Naive thymus-derived CD4-positive, alpha-beta T cell (primary cell): ENCODE data around the gene NFX1. TPM values are rescaled to one million over a fixed set of nuclear protein-coding genes. Genes with fewer than 3 reads are reported as not detected.

Experiments used
- ATAC-seq: fragments of 150-1000 bp; cut with Tn5 transposase; 2 replicates; pipeline ENCODE4 v1.10.0; 2021; ENCODE audit warnings: mild to moderate bottlenecking, moderate library complexity
- CTCF ChIA-PET: fragments of 350-600 bp; sonication (Branson Sonifier 250); formaldehyde crosslinking; loops from one replicate; lab custom pipeline; 2021; ENCODE audit warnings: antibody characterized with exemption; lab: Charles Lee
- POLR2A ChIA-PET: fragments of 350-600 bp; sonication (Branson Sonifier 250); formaldehyde crosslinking; loops from one replicate; lab custom pipeline; 2021; ENCODE audit warnings: antibody characterized with exemption, inconsistent platforms; lab: Charles Lee
- DNase-seq, 9 donors: peaks; one replicate each; pipeline versions ENCODE4 v3.0.0 to v3.0.0-alpha.2; 2020 to 2022; ENCODE audit warnings: mixed read lengths in 1 of 9
- H3K27ac ChIP-seq: one replicate; pipeline ENCODE4 v1.7.0; 2013; ENCODE audit warnings: mild to moderate bottlenecking, low read depth, low read length, moderate library complexity
- H3K27me3 ChIP-seq, 2 donors: one replicate each; pipeline ENCODE4 v1.7.0; 2013; ENCODE audit warnings: low read length in 2 of 2, mild to moderate bottlenecking in 2 of 2, moderate library complexity in 2 of 2; ENCODE audit not compliant: control insufficient read depth in 2 of 2, insufficient read depth in 2 of 2
- H3K36me3 ChIP-seq, 3 experiments: 1 replicate in 2 of 3; 2 replicates in 1 of 3; pipeline ENCODE4 v1.7.0; 2013; ENCODE audit warnings: low read length in 3 of 3, mild to moderate bottlenecking in 3 of 3, moderate library complexity in 1 of 3; ENCODE audit not compliant: insufficient read depth in 3 of 3, control insufficient read depth in 2 of 3
- H3K4me1 ChIP-seq, 2 donors: one replicate each; pipeline ENCODE4 v1.7.0; 2013; ENCODE audit warnings: low read length in 2 of 2, mild to moderate bottlenecking in 2 of 2, moderate library complexity in 1 of 2; ENCODE audit not compliant: control insufficient read depth in 2 of 2, insufficient read depth in 2 of 2
- H3K4me3 ChIP-seq: 2 replicates; pipeline ENCODE4 v1.7.0; 2013; ENCODE audit warnings: mild to moderate bottlenecking, low read length
- H3K9me3 ChIP-seq, 3 experiments: 1 replicate in 2 of 3; 2 replicates in 1 of 3; pipeline ENCODE4 v1.7.0; 2013; ENCODE audit warnings: low read length in 3 of 3; ENCODE audit not compliant: control insufficient read depth in 2 of 3
- H3K27ac Mint-ChIP-seq, 9 donors: one replicate each; pipeline ENCODE4 v1.8.0; 2020 to 2022; ENCODE audit warnings: mixed read lengths in 9 of 9, mild to moderate bottlenecking in 8 of 9, moderate library complexity in 5 of 9, inconsistent platforms in 2 of 9
- H3K27me3 Mint-ChIP-seq, 5 donors: one replicate each; pipeline ENCODE4 v1.8.0; 2021 to 2022; ENCODE audit warnings: mixed read lengths in 5 of 5, mild to moderate bottlenecking in 1 of 5
- H3K36me3 Mint-ChIP-seq, 5 donors: one replicate each; pipeline ENCODE4 v1.8.0; 2020 to 2022; ENCODE audit warnings: mixed read lengths in 5 of 5, mild to moderate bottlenecking in 3 of 5, inconsistent platforms in 1 of 5
- H3K4me1 Mint-ChIP-seq, 7 donors: one replicate each; pipeline ENCODE4 v1.8.0; 2020 to 2022; ENCODE audit warnings: mixed read lengths in 7 of 7, mild to moderate bottlenecking in 3 of 7, inconsistent platforms in 1 of 7
- H3K4me3 Mint-ChIP-seq, 10 donors: one replicate each; pipeline ENCODE4 v1.8.0; 2020 to 2022; ENCODE audit warnings: mild to moderate bottlenecking in 10 of 10, mixed read lengths in 10 of 10, moderate library complexity in 6 of 10, inconsistent platforms in 2 of 10
- H3K9me3 Mint-ChIP-seq, 11 donors: one replicate each; pipeline ENCODE4 v1.8.0; 2020 to 2022; ENCODE audit warnings: mixed read lengths in 11 of 11, mild to moderate bottlenecking in 4 of 11, inconsistent platforms in 1 of 11, moderate library complexity in 1 of 11
- intact Hi-C, 2 donors: fragments of 100-400 bp; cut with micrococcal nuclease; formaldehyde crosslinking; loops; one replicate each; pipeline ENCODE4 v1.15.1; 2023
- polyA plus RNA-seq, 2 donors: library from polyadenylated mRNA; unstranded; fragments of 300-500 nt; fragmentation: Illumina TruSeq; gene quantifications; one replicate each; pipeline ENCODE4 v1.2.3, GENCODE V29; 2021
- total RNA-seq, 6 experiments: library from RNA in 5 of 6; stranded (reverse) in 5 of 6; gene quantifications; 1 replicate in 5 of 6; 2 replicates in 1 of 6; pipeline ENCODE4 v1.2.3 and lab custom pipeline; 2021 to 2026

The NFX1 gene
- total and polyA plus RNA-seq, 7 experiments from 2014 or later = 30.1 to 65.4 (median 43.6) TPM

GRCh38 chr9:33264473-33265177 lies 25.7 kb upstream of the NFX1 start, which contains the start of the genes BAG1 and CHMP5:
Gene BAG1 (minus strand): TSS chr9:33264708.
Gene CHMP5 (plus strand): TSS chr9:33265049. CDS start chr9:33265079, 30 bp downstream.
- H3K27me3 Mint-ChIP-seq = peaks cover 0 to 2% (median 0%) of the 10 kb centered on the region in 5 donors
- intact Hi-C loops = loop anchor here (1.0 to 10.0 kb wide), 16 partner anchors 26 to 1258 kb away; partner anchors contain the start of genes APTX (in 2 of the 2), DNAJA1 (in 2 of the 2), NFX1 (in 2 of the 2) and NOL6 (in 2 of the 2)
- H3K9me3 Mint-ChIP-seq = no peaks in the 10 kb centered on the region
- peaks cover 36 to 66% (median 55%) of the 10 kb centered on the region in 7 donors for H3K4me1 Mint-ChIP-seq
- H3K36me3 Mint-ChIP-seq = peaks cover 10 to 38% (median 13%) of the 10 kb centered on the region in 5 donors
- POLR2A ChIA-PET = interaction anchor here (0.6 to 3.8 kb wide), 9 partner anchors 10 to 691 kb away, joined by 3 to 29 read pairs (median 4); partner anchors contain the start of genes DNAJA1, NFX1 and SMU1
- ATAC-seq (peak; percentile 99), DNase-seq (peak; percentile 98 to 100 (median 100))
- H3K27ac ChIP-seq = peak within 1 kb of the TSS; percentile 88
- peak within 1 kb of the TSS; percentile 84 to 99 (median 97) for H3K27ac Mint-ChIP-seq
- peak within 1 kb of the TSS; percentile 95 for H3K4me3 ChIP-seq
- CTCF ChIA-PET = interaction anchor here (0.9 to 1.8 kb wide), 4 partner anchors 22 to 212 kb away, joined by 3 to 6 read pairs (median 4); partner anchors contain the start of gene NFX1
- peaks cover 8 to 59% (median 14%) of the 10 kb centered on the region in 3 experiments for H3K36me3 ChIP-seq
- peak within 1 kb of the TSS; percentile 82 to 98 (median 92) for H3K4me3 Mint-ChIP-seq
- H3K9me3 ChIP-seq = no peaks in the 10 kb centered on the region
- no peaks in the 10 kb centered on the region for H3K27me3 ChIP-seq
- peaks cover 15 to 34% of the 10 kb centered on the region in 2 donors for H3K4me1 ChIP-seq

GRCh38 chr9:33265211-33265865 lies 25.0 kb upstream of the NFX1 start:
- Mint-ChIP-seq H3K27ac (peak overlapping the region; percentile 84 to 99 (median 97)), H3K27me3 (peaks cover 0 to 2% (median 0%) of the 10 kb centered on the region in 5 donors), H3K4me1 (peaks cover 36 to 61% (median 52%) of the 10 kb centered on the region in 7 donors), H3K36me3 (peaks cover 7 to 34% (median 16%) of the 10 kb centered on the region in 5 donors), H3K4me3 (peak overlapping the region; percentile 82 to 95 (median 90)), H3K9me3 (no peaks in the 10 kb centered on the region)
- POLR2A ChIA-PET = interaction anchor here (0.7 to 3.8 kb wide), 7 partner anchors 9 to 240 kb away, joined by 3 to 29 read pairs (median 4); partner anchors contain the start of genes DNAJA1 and NFX1
- H3K36me3 ChIP-seq = peaks cover 4 to 59% (median 7%) of the 10 kb centered on the region in 3 experiments
- CTCF ChIA-PET = interaction anchor here (0.8 to 1.8 kb wide), 4 partner anchors 18 to 211 kb away, joined by 3 to 6 read pairs (median 5); partner anchors contain the start of gene NFX1
- H3K4me1 ChIP-seq = peaks cover 15 to 34% of the 10 kb centered on the region in 2 donors
- H3K9me3 ChIP-seq = no peaks in the 10 kb centered on the region
- peak overlapping the region; percentile 95 for H3K4me3 ChIP-seq
- DNase-seq (peak in 1 of 9 donors; percentile 12), ATAC-seq (no peak)
- H3K27ac ChIP-seq = peak overlapping the region; percentile 88
- no peaks in the 10 kb centered on the region for H3K27me3 ChIP-seq
- intact Hi-C loops = loop anchor here in 1 of 2 donors (2.0 to 10.0 kb wide), 3 partner anchors 209 to 881 kb away; partner anchors contain the start of genes ACO1, APTX and NOL6

- Mint-ChIP-seq H3K27me3 (peaks cover 0 to 2% (median 0%) of the 10 kb centered on the region in 5 donors), H3K9me3 (no peaks in the 10 kb centered on the region), H3K4me1 (peaks cover 33 to 70% (median 55%) of the 10 kb centered on the region in 7 donors), H3K27ac (peak overlapping the region; percentile 2 to 98 (median 35)), H3K36me3 (peaks cover 4 to 40% (median 18%) of the 10 kb centered on the region in 5 donors), H3K4me3 (peak overlapping the region in 7 of 10 donors; percentile 2 to 95 (median 38))
- POLR2A ChIA-PET = interaction anchor here (0.6 to 2.4 kb wide), 3 partner anchors 20 to 190 kb away, joined by 3 to 7 read pairs (median 4); partner anchors contain the start of gene NFX1
- no peaks in the 10 kb centered on the region for H3K27me3 ChIP-seq
- no peak for DNase-seq
- no peak overlapping the region for H3K4me3 ChIP-seq
- peaks cover 0 to 61% (median 14%) of the 10 kb centered on the region in 3 experiments for H3K36me3 ChIP-seq
- CTCF ChIA-PET = no interaction called here
- H3K9me3 ChIP-seq = no peaks in the 10 kb centered on the region
- no peak for ATAC-seq
- intact Hi-C loops = loop anchor here in 1 of 2 donors (10.0 kb wide), 2 partner anchors 208 to 882 kb away; partner anchors contain the start of genes ACO1 and NOL6
- peaks cover 15 to 34% of the 10 kb centered on the region in 2 donors for H3K4me1 ChIP-seq
- no peak overlapping the region for H3K27ac ChIP-seq
Observed at GRCh38 chr9:33267151-33267767, 23.1 kb upstream of the NFX1 start.

- peaks cover 24 to 59% (median 49%) of the 10 kb centered on the region in 7 donors for H3K4me1 Mint-ChIP-seq
- Histone ChIP-seq H3K4me1 (peaks cover 5 to 22% of the 10 kb centered on the region in 2 donors), H3K4me3 (no peak overlapping the region), H3K36me3 (peaks cover 4 to 84% (median 18%) of the 10 kb centered on the region in 3 experiments), H3K27ac (no peak overlapping the region), H3K9me3 (no peaks in the 10 kb centered on the region), H3K27me3 (no peaks in the 10 kb centered on the region)
- H3K9me3 Mint-ChIP-seq = no peaks in the 10 kb centered on the region
- no peak overlapping the region for H3K4me3 Mint-ChIP-seq
- H3K27ac Mint-ChIP-seq = peak overlapping the region in 1 of 9 donors; percentile 36
- no peak for ATAC-seq
- H3K36me3 Mint-ChIP-seq = peaks cover 4 to 41% (median 18%) of the 10 kb centered on the region in 5 donors
- no peak for DNase-seq
- no peaks in the 10 kb centered on the region for H3K27me3 Mint-ChIP-seq
- CTCF ChIA-PET = interaction anchor here (0.6 kb wide), 1 partner anchor 189 kb away, joined by 3 read pairs; no protein-coding TSS in a partner anchor
- intact Hi-C loops = no loop called here
- POLR2A ChIA-PET = no interaction called here
Observed at GRCh38 chr9:33270146-33270545, 20.2 kb upstream of the NFX1 start.

GRCh38 chr9:33272061-33272460 lies 18.3 kb upstream of the NFX1 start:
- H3K27ac Mint-ChIP-seq = peak overlapping the region in 1 of 9 donors; percentile 61
- no peaks in the 10 kb centered on the region for H3K9me3 Mint-ChIP-seq
- H3K27ac ChIP-seq = no peak overlapping the region
- ATAC-seq = no peak
- ChIA-PET CTCF (interaction anchor here (0.6 kb wide), 1 partner anchor 105 kb away, joined by 3 read pairs; no protein-coding TSS in a partner anchor), POLR2A (interaction anchor here (1.8 to 2.7 kb wide), 2 partner anchors 12 to 17 kb away, joined by 8 read pairs; partner anchors contain the start of gene NFX1)
- peaks cover 0 to 39% (median 20%) of the 10 kb centered on the region in 5 donors for H3K36me3 Mint-ChIP-seq
- H3K27me3 Mint-ChIP-seq = no peaks in the 10 kb centered on the region
- H3K4me3 Mint-ChIP-seq = no peak overlapping the region
- no peaks in the 10 kb centered on the region for H3K27me3 ChIP-seq
- intact Hi-C loops = no loop called here
- H3K4me1 ChIP-seq = peaks cover 0 to 5% of the 10 kb centered on the region in 2 donors
- H3K4me1 Mint-ChIP-seq = peaks cover 12 to 41% (median 30%) of the 10 kb centered on the region in 7 donors
- H3K9me3 ChIP-seq = no peaks in the 10 kb centered on the region
- no peak for DNase-seq
- H3K4me3 ChIP-seq = no peak overlapping the region
- peaks cover 9 to 93% (median 19%) of the 10 kb centered on the region in 3 experiments for H3K36me3 ChIP-seq
